PC-9 (cell line): Measurements from ENCODE around the gene UBXN10. TPM values are rescaled to one million over a fixed set of nuclear protein-coding genes. Genes with fewer than 3 reads are reported as not detected.

Experiments
- BruUV-seq: library from RNA; stranded (reverse); fragments of 400-500 nt; replicated peaks from 2 replicates; lab custom pipeline; 2021; lab: Mats Ljungman, UMichigan
- CTCF ChIA-PET: fragments of 300-600 bp; sonication (Branson Sonifier 250); formaldehyde crosslinking; loops from one replicate; lab custom pipeline; 2022; ENCODE audit warnings: antibody characterized with exemption; lab: Charles Lee
- POLR2A ChIA-PET: fragments of 300-600 bp; sonication (Branson Sonifier 250); formaldehyde crosslinking; loops from one replicate; lab custom pipeline; 2022; ENCODE audit warnings: antibody characterized with exemption; ENCODE audit not compliant: unreplicated experiment; lab: Charles Lee
- DNase-seq, 2 experiments: peaks; one replicate each; pipeline versions ENCODE4 v3.0.0 to v3.0.0-alpha.2; 2015 to 2022; ENCODE audit warnings: mixed read lengths in 1 of 2
- H2AFZ ChIP-seq: fragments of 200-600 bp; sonication (generic); 2 replicates; pipeline ENCODE4 v1.8.1; 2017; ENCODE audit warnings: antibody characterized with exemption
- H3F3A ChIP-seq: fragments of 200-600 bp; sonication (generic); 2 replicates; pipeline ENCODE4 v1.8.1; 2017; ENCODE audit warnings: antibody characterized with exemption, mild to moderate bottlenecking, low read depth; ENCODE audit not compliant: insufficient read depth
- H3K27ac ChIP-seq: fragments of 200-600 bp; sonication (generic); 2 replicates; pipeline ENCODE4 v1.6.1; 2016; ENCODE audit warnings: mixed run types
- H3K27me3 ChIP-seq: fragments of 200-600 bp; sonication (generic); 2 replicates; pipeline ENCODE4 v1.6.1; 2016; ENCODE audit warnings: low read depth, mixed run types; ENCODE audit not compliant: insufficient read depth
- H3K36me3 ChIP-seq: fragments of 200-600 bp; sonication (generic); 2 replicates; pipeline ENCODE4 v1.6.1; 2016; ENCODE audit warnings: low read depth, mixed run types
- H3K4me1 ChIP-seq: fragments of 200-600 bp; sonication (generic); replicated peaks from 2 replicates; pipeline ENCODE4 v1.6.1; 2016; ENCODE audit warnings: mixed run types; ENCODE audit not compliant: insufficient read depth
- H3K4me2 ChIP-seq: fragments of 200-600 bp; sonication (generic); 2 replicates; pipeline ENCODE4 v1.6.1; 2017; ENCODE audit warnings: mixed run types
- H3K4me3 ChIP-seq: fragments of 200-600 bp; sonication (generic); 2 replicates; pipeline ENCODE4 v1.6.1; 2016; ENCODE audit warnings: mixed run types
- H3K79me2 ChIP-seq: fragments of 200-600 bp; sonication (generic); 2 replicates; pipeline ENCODE4 v1.6.1; 2017; ENCODE audit warnings: low read depth, mixed run types
- H3K9me2 ChIP-seq: fragments of 200-600 bp; sonication (generic); 2 replicates; pipeline ENCODE4 v1.8.1; 2017; ENCODE audit warnings: mild to moderate bottlenecking; ENCODE audit not compliant: insufficient read depth
- H3K9me3 ChIP-seq: fragments of 200-600 bp; sonication (generic); 2 replicates; pipeline ENCODE4 v1.8.1; 2016; ENCODE audit warnings: low read depth; ENCODE audit not compliant: insufficient read depth
- H4K20me1 ChIP-seq: fragments of 200-600 bp; sonication (generic); 2 replicates; pipeline ENCODE4 v1.8.1; 2017; ENCODE audit not compliant: insufficient read depth
- CTCF ChIP-seq: fragments of 200-600 bp; sonication (generic); conservative IDR thresholded peaks from 2 replicates; pipeline ENCODE4 v1.6.1; 2017; ENCODE audit warnings: mixed run types, antibody characterized with exemption, mild to moderate bottlenecking, moderate library complexity
- EZH2 ChIP-seq: fragments of 200-600 bp; sonication (generic); IDR thresholded peaks from 2 replicates; pipeline ENCODE4 v1.8.0; 2017; ENCODE audit warnings: antibody characterized with exemption, low read depth
- intact Hi-C: fragments of 100-400 bp; cut with micrococcal nuclease; formaldehyde crosslinking; loops from one replicate; pipeline ENCODE4 v1.10.0; 2022; ENCODE audit not compliant: unreplicated experiment
- total RNA-seq: library from RNA; stranded (reverse); gene quantifications from 2 replicates; pipeline ENCODE4 v1.2.3, GENCODE V29; 2021

UBXN10 gene
- total RNA-seq, 1 experiment from 2014 or later: 11.9 TPM

- Histone ChIP-seq H3K27ac (peak within 1 kb of the TSS; percentile 61; the same call in 1 of the 2 replicates), H3F3A (peaks cover 7% of the 10 kb centered on the region; the same call in 1 of the 2 replicates), H3K79me2 (no peaks in the 10 kb centered on the region), H3K4me2 (peak within 1 kb of the TSS; percentile 36), H3K9me3 (no peaks in the 10 kb centered on the region), H2AFZ (no peak within 1 kb of the TSS), H3K4me1 (peaks cover 50% of the 10 kb centered on the region), H3K4me3 (no peak within 1 kb of the TSS), H4K20me1 (no peaks in the 10 kb centered on the region), H3K9me2 (no peaks in the 10 kb centered on the region), H3K36me3 (no peaks in the 10 kb centered on the region), H3K27me3 (no peaks in the 10 kb centered on the region)
- no TSS peak for BruUV-seq
- peak in 1 of 2 experiments; percentile 78 for DNase-seq
- ChIA-PET POLR2A (no interaction called here), CTCF (no interaction called here)
- TF ChIP-seq EZH2: no peak
- TF ChIP-seq CTCF: no peak
- intact Hi-C loops: loop anchor here (5.0 kb wide), 1 partner anchor 37 kb away; no protein-coding TSS in a partner anchor
Observed at GRCh38 chr1:20138961-20139550, 46.8 kb upstream of the UBXN10 start, which contains the start of gene PLA2G2F. TSS of gene PLA2G2F (plus strand) at chr1:20139323. CDS start at chr1:20139428, 105 bp downstream.

GRCh38 chr1:20139776-20140612 is 45.9 kb upstream of the UBXN10 start:
- no TSS peak for BruUV-seq
- Histone ChIP-seq H2AFZ (no peak overlapping the region), H3K27me3 (no peaks in the 10 kb centered on the region), H3K4me1 (peaks cover 50% of the 10 kb centered on the region), H3K9me3 (no peaks in the 10 kb centered on the region), H3F3A (peaks cover 7% of the 10 kb centered on the region; the same call in 1 of the 2 replicates), H3K4me3 (no peak overlapping the region), H3K4me2 (peak overlapping the region; percentile 36), H3K79me2 (no peaks in the 10 kb centered on the region), H3K9me2 (no peaks in the 10 kb centered on the region), H4K20me1 (no peaks in the 10 kb centered on the region), H3K27ac (no peak overlapping the region), H3K36me3 (no peaks in the 10 kb centered on the region)
- TF ChIP-seq CTCF (no peak), EZH2 (no peak)
- intact Hi-C loops: loop anchor here (5.0 kb wide), 1 partner anchor 38 kb away; no protein-coding TSS in a partner anchor
- no peak for DNase-seq
- ChIA-PET POLR2A (no interaction called here), CTCF (no interaction called here)

GRCh38 chr1:20141001-20141400 is 44.9 kb upstream of the UBXN10 start:
- Histone ChIP-seq H3K9me3 (no peaks in the 10 kb centered on the region), H4K20me1 (no peaks in the 10 kb centered on the region), H2AFZ (no peak overlapping the region), H3K4me1 (peaks cover 45% of the 10 kb centered on the region), H3K4me2 (no peak overlapping the region), H3K4me3 (no peak overlapping the region), H3K36me3 (no peaks in the 10 kb centered on the region), H3K9me2 (no peaks in the 10 kb centered on the region), H3F3A (peaks cover 7% of the 10 kb centered on the region; the same call in 1 of the 2 replicates), H3K79me2 (no peaks in the 10 kb centered on the region), H3K27ac (no peak overlapping the region), H3K27me3 (no peaks in the 10 kb centered on the region)
- intact Hi-C loops: no loop called here
- ChIA-PET POLR2A (no interaction called here), CTCF (no interaction called here)
- BruUV-seq: no TSS peak
- TF ChIP-seq EZH2 (no peak), CTCF (no peak)
- DNase-seq: no peak
